Raji (cell line): ENCODE data around the gene SMYD3.

Experiments used
- POLR2A ChIP-seq: IDR thresholded peaks from 2 replicates; pipeline ENCODE4 v1.6.1; 2011; ENCODE audit warnings: low read depth, low read length, control low read depth; ENCODE audit not compliant: insufficient read depth

The SMYD3 gene

GRCh38 chr1:245938046-245938435 is 569.0 kb downstream of the SMYD3 start:
- no peak for TF ChIP-seq POLR2A

GRCh38 chr1:245937316-245938045 is 569.6 kb downstream of the SMYD3 start:
- TF ChIP-seq POLR2A = no peak

- TF ChIP-seq POLR2A = no peak
These were observed 572.7 kb downstream of the SMYD3 start for GRCh38 chr1:245934409-245934808.

DNA sequence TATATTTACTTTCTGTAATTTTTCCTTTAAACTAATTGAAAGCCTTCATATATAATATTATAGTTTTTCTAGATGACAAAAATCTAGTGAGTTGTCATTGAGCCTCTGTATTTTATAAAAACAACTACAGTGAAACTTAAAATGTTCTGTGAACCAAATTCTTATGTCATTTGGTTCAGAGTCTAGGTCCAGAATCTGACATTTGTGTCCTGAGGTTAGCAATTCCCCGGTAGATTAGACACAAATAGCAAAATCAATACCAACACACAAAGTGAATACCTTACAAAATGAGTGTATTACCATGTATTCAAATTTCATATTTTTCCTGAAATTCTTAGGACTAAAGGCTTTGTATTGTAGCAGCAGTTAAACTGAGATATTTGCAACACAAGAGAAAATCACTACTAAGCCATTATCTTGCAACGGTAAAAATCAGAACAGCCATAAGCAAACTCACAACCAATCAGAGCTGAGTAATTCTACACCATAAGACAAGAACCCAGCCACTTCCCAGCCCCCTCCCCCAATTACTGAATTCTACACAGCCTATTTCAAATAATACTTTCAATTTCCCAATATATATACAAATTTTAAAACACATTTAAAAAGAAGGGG is 573.5 kb downstream of the SMYD3 start:
- no peak for TF ChIP-seq POLR2A

GRCh38 chr1:245932302-245932972 is 574.6 kb downstream of the SMYD3 start:
- no peak for TF ChIP-seq POLR2A

DNA sequence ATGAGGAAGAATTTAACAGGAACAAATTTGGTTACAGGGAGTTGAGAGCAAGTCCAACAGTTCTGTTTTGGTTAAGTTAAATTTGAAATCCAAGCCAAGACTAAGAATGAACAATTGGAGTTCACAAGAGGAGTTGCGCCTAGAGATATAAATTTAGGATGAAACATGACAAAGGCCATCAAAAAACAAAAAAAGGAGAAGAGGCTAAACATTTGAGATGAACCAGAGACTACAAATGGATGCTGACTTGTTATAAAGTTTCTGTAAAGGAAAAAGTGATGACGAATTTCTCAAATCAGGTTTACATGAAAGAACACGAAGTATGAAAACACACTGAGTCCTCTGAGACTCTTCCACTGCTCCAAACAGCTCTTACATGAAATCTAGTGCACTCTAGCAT is 575.6 kb downstream of the SMYD3 start:
- no peak for TF ChIP-seq POLR2A

GRCh38 chr1:245929224-245929623 is 577.9 kb downstream of the SMYD3 start:
- TF ChIP-seq POLR2A = no peak

GRCh38 chr1:245926888-245927287 is 580.2 kb downstream of the SMYD3 start:
- no peak for TF ChIP-seq POLR2A

DNA sequence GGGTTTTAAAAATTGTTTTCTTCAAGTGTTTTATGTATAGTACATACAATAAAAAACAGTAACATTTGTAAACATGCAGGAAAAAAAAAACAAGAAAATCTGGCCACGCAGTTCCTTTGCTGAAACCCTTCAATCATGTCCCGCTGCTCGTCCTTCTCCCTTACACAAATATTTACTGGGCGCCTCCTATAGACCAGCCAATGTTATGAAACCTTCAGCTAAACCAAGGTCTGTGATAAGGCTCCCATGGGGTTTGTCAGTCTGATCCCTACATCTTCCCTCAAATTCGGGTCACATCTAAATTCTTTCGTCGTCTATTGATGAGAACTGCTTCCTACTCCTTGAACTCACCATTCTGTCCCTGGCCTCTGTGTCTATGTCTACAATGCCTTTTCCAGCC is 583.9 kb downstream of the SMYD3 start:
- TF ChIP-seq POLR2A = no peak

- no peak for TF ChIP-seq POLR2A
These were observed 585.7 kb downstream of the SMYD3 start for GRCh38 chr1:245921417-245921816.

DNA sequence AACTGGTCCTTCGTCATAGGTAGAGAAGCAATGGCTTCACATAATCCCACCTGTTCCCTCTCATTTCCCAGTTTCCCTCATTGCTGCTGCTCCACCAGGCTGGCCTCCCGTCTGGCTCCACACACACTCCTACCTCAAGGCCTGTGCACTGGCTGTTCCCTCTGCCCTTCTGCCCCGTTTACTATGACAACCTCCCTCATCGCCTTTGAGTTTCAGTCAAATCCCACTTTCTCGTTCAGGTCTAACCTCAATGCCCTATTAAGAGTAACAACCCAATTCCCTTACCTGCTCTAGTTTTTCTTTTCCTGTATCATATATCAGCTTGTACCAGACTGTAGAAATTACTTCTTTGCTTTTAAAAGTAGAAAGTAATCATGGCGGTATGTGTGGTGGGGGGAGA is 589.7 kb downstream of the SMYD3 start:
- no peak for TF ChIP-seq POLR2A

DNA sequence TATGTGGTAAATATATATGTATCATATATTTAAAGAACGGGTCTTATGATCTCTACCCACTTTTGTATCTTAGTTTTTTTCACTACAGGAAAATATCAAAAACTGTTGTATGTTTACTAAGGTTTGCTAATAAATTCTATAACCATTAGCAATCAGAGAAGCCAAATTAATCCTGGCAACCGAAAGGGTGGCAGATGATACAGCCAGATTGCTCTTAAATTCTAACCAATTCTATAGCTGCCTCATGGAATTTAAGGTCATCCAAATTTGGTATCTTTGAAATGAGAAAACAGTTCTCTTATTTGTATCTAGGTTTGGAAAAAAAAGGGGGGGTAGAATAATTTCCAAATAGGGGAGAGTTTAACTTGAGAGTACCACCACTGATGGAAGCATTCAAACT is 591.2 kb downstream of the SMYD3 start:
- TF ChIP-seq POLR2A = no peak

DNA sequence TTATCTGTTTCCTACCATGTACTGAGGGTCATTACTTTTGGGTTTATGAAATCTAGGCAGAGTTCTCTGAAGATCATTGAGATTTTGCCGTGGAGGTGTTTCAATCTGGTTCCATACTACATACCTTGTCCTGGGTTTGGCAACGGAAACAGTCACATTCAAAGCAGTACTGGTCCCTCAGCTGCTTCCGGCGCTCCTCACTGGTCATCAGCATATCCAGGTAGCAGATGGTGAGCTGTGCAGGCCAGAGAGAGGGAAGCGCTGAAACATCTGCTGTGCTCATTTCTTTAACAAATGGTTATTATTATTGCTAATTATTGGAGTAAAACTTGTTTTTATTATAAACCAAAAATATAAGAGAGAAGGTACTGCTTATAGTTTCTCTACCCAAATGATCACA is 591.7 kb downstream of the SMYD3 start:
- TF ChIP-seq POLR2A = no peak

DNA sequence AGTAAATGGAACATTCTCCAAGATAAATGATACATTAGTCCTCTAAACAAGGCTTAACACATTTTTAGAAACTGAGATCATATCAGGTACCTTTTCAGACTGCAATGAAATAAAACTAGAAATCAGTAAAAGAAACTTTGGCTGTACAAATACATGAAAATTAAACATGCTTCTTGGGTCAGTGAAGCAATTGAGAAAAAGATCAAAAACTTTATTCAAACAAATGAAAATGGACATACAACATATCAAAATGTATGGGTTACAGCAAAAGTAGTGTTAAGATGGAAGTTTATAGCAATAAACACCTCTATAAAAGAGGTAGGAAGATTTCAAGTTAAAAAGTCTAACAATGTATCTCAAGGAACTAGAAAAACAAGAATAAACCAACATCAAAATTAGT is 598.5 kb downstream of the SMYD3 start:
- TF ChIP-seq POLR2A = no peak

GRCh38 chr1:245906207-245906606 is 600.9 kb downstream of the SMYD3 start:
- TF ChIP-seq POLR2A = no peak

DNA sequence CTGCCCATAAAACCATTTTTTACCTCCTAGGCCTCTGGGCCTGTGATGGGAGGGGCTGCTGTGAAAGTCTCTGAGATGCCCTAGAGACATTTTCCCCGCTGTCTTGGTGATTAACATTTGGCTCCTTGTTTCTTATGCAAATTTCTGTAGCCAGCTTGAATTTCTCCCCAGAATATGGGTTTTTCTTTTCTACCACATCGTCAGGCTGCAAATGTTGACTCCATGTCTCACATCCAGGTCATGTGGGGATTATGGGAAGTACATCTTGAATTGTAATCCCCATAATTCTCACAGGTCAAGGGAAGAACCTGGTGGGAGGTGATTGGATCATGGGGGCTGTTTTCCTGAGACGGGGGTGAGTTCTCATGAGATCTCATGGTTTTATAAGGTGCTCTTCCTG is 603.2 kb downstream of the SMYD3 start:
- no peak for TF ChIP-seq POLR2A

DNA sequence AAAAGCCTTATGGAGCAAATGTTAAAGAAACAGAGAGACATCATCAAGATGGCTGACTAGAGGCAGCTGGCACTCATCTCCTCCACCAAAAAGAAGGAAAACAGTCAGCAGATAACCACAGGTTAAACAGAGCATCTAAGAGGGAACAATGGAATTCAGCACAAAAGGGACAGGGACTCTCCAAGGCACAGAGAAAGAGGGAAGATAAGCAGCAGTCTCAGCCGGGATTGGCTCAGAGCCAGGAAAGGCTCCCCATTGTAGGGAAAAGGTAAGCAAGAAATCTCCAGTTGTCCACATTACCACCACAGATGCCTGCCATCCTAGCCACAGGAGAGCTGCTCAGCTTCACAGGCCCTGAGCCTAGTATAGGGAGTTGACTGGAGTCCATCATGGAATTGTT is 605.5 kb downstream of the SMYD3 start:
- TF ChIP-seq POLR2A = no peak

DNA sequence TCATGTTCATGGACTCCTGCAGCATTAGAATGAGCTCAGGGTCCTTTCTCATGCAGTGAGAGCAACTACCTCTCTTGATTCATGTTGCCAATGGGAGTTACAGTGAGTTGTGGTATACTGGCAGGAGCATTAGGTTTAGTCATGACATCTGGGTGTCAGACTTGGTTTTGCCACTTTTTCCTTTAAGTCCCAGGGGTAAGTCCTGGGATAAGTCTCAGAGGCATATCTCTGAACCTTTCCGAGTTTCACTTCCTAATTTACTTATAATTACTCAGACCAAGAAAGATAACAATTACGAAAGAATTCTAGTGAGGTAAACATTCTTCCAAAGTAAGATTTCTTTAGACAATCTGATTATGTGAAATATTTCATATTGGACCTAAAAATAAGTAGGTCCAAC is 606.0 kb downstream of the SMYD3 start:
- TF ChIP-seq POLR2A = no peak
